Gastrocnemius medialis (tissue), 4 donors: ENCODE data around the gene ZNF445.

Experiments
- POLR2A ChIP-seq, 2 donors: fragments of 450-650 bp; IDR thresholded peaks; one replicate each; pipeline ENCODE4 v1.6.1; 2017; ENCODE audit warnings: antibody characterized with exemption in 2 of 2, mild to moderate bottlenecking in 2 of 2, moderate library complexity in 2 of 2
- TF ChIP-seq, protein P1 (sequence below), 5 experiments: fragments of 450-650 bp in 3 of 5; fragments of 200-600 bp in 2 of 5; sonication (generic) in 2 of 5; IDR thresholded peaks in 4 of 5; conservative IDR thresholded peaks in 1 of 5; 1 replicate in 4 of 5; 2 replicates in 1 of 5; pipeline ENCODE4 v1.5.1; 2016 to 2019; ENCODE audit warnings: antibody characterized with exemption in 5 of 5, mild to moderate bottlenecking in 3 of 5, moderate library complexity in 3 of 5

- TF ChIP-seq, protein P1, sequence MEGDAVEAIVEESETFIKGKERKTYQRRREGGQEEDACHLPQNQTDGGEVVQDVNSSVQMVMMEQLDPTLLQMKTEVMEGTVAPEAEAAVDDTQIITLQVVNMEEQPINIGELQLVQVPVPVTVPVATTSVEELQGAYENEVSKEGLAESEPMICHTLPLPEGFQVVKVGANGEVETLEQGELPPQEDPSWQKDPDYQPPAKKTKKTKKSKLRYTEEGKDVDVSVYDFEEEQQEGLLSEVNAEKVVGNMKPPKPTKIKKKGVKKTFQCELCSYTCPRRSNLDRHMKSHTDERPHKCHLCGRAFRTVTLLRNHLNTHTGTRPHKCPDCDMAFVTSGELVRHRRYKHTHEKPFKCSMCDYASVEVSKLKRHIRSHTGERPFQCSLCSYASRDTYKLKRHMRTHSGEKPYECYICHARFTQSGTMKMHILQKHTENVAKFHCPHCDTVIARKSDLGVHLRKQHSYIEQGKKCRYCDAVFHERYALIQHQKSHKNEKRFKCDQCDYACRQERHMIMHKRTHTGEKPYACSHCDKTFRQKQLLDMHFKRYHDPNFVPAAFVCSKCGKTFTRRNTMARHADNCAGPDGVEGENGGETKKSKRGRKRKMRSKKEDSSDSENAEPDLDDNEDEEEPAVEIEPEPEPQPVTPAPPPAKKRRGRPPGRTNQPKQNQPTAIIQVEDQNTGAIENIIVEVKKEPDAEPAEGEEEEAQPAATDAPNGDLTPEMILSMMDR (IDR thresholded peaks at IDR 0.05 in 4 of 5, conservative IDR thresholded peaks at IDR 0.05 in 1 of 5), result no peak
- no peak for TF ChIP-seq POLR2A (IDR thresholded peaks at IDR 0.05)
Observed at GRCh38 chr3:44467241-44467640, 10.2 kb downstream of the ZNF445 start.
